Measurements from ENCODE around the gene PHF21B. TPM values are rescaled to one million over a fixed set of nuclear protein-coding genes. Genes with fewer than 3 reads are reported as not detected.

The PHF21B gene
- total RNA-seq, 1 donor from 2014 or later, result 1.2 TPM

GRCh38 chr22:44975427-44976262 lies 34.2 kb downstream of the PHF21B start:
- DNase-seq (ENCODE audit: low spot score), result peak; percentile 75
- Mint-ChIP-seq H3K9me3 (no peaks in the 10 kb centered on the region), H3K27ac (no peak overlapping the region), H3K27me3 (ENCODE audit: low read depth) (no peaks in the 10 kb centered on the region), H3K36me3 (ENCODE audit: low read depth) (no peaks in the 10 kb centered on the region), H3K4me3 (ENCODE audit: low read depth) (no peak overlapping the region), H3K4me1 (ENCODE audit: low read depth) (no peaks in the 10 kb centered on the region)
- intact Hi-C loops (cut with micrococcal nuclease), result loop anchor here (1.0 kb wide), 1 partner anchor 121 kb away; no protein-coding TSS in a partner anchor

- Mint-ChIP-seq H3K4me1 (ENCODE audit: low read depth) (no peaks in the 10 kb centered on the region), H3K9me3 (no peaks in the 10 kb centered on the region), H3K27ac (no peak overlapping the region), H3K27me3 (ENCODE audit: low read depth) (no peaks in the 10 kb centered on the region), H3K4me3 (ENCODE audit: low read depth) (no peak overlapping the region), H3K36me3 (ENCODE audit: low read depth) (no peaks in the 10 kb centered on the region)
- no peak for DNase-seq (ENCODE audit: low spot score)
- intact Hi-C loops (cut with micrococcal nuclease), result no loop called here
These were observed 35.4 kb downstream of the PHF21B start for GRCh38 chr22:44974454-44974853.

GRCh38 chr22:44973829-44974228 lies 36.0 kb downstream of the PHF21B start:
- no peaks in the 10 kb centered on the region for H3K9me3 Mint-ChIP-seq
- no peaks in the 10 kb centered on the region for H3K27me3 Mint-ChIP-seq (ENCODE audit: low read depth)
- no peak overlapping the region for H3K4me3 Mint-ChIP-seq (ENCODE audit: low read depth)
- no peaks in the 10 kb centered on the region for H3K4me1 Mint-ChIP-seq (ENCODE audit: low read depth)
- H3K36me3 Mint-ChIP-seq (ENCODE audit: low read depth), result no peaks in the 10 kb centered on the region
- no peak overlapping the region for H3K27ac Mint-ChIP-seq
- intact Hi-C loops (cut with micrococcal nuclease), result no loop called here
- no peak for DNase-seq (ENCODE audit: low spot score)

GRCh38 chr22:44972363-44973083 lies 37.3 kb downstream of the PHF21B start:
- H3K36me3 Mint-ChIP-seq (ENCODE audit: low read depth), result no peaks in the 10 kb centered on the region
- H3K9me3 Mint-ChIP-seq, result no peaks in the 10 kb centered on the region
- H3K27ac Mint-ChIP-seq, result no peak overlapping the region
- intact Hi-C loops (cut with micrococcal nuclease), result no loop called here
- H3K27me3 Mint-ChIP-seq (ENCODE audit: low read depth), result no peaks in the 10 kb centered on the region
- H3K4me3 Mint-ChIP-seq (ENCODE audit: low read depth), result no peak overlapping the region
- DNase-seq (ENCODE audit: low spot score), result no peak
- H3K4me1 Mint-ChIP-seq (ENCODE audit: low read depth), result no peaks in the 10 kb centered on the region

GRCh38 chr22:44971651-44972362 lies 38.0 kb downstream of the PHF21B start:
- no peak overlapping the region for H3K27ac Mint-ChIP-seq
- DNase-seq (ENCODE audit: low spot score), result no peak
- H3K9me3 Mint-ChIP-seq, result no peaks in the 10 kb centered on the region
- intact Hi-C loops (cut with micrococcal nuclease), result no loop called here
- H3K4me3 Mint-ChIP-seq (ENCODE audit: low read depth), result no peak overlapping the region
- no peaks in the 10 kb centered on the region for H3K27me3 Mint-ChIP-seq (ENCODE audit: low read depth)
- no peaks in the 10 kb centered on the region for H3K36me3 Mint-ChIP-seq (ENCODE audit: low read depth)
- H3K4me1 Mint-ChIP-seq (ENCODE audit: low read depth), result no peaks in the 10 kb centered on the region

- intact Hi-C loops (cut with micrococcal nuclease), result no loop called here
- Mint-ChIP-seq H3K9me3 (no peaks in the 10 kb centered on the region), H3K27ac (no peak overlapping the region), H3K4me1 (ENCODE audit: low read depth) (no peaks in the 10 kb centered on the region), H3K4me3 (ENCODE audit: low read depth) (no peak overlapping the region), H3K36me3 (ENCODE audit: low read depth) (no peaks in the 10 kb centered on the region), H3K27me3 (ENCODE audit: low read depth) (no peaks in the 10 kb centered on the region)
- DNase-seq (ENCODE audit: low spot score), result no peak
These were observed 39.5 kb downstream of the PHF21B start for GRCh38 chr22:44970291-44970690.

GRCh38 chr22:44969817-44970216 lies 40.0 kb downstream of the PHF21B start:
- Mint-ChIP-seq H3K27ac (no peak overlapping the region), H3K27me3 (ENCODE audit: low read depth) (no peaks in the 10 kb centered on the region), H3K36me3 (ENCODE audit: low read depth) (no peaks in the 10 kb centered on the region), H3K4me1 (ENCODE audit: low read depth) (no peaks in the 10 kb centered on the region), H3K4me3 (ENCODE audit: low read depth) (no peak overlapping the region), H3K9me3 (no peaks in the 10 kb centered on the region)
- intact Hi-C loops (cut with micrococcal nuclease), result no loop called here
- no peak for DNase-seq (ENCODE audit: low spot score)

GRCh38 chr22:44968736-44969135 lies 41.1 kb downstream of the PHF21B start:
- intact Hi-C loops (cut with micrococcal nuclease), result no loop called here
- no peaks in the 10 kb centered on the region for H3K36me3 Mint-ChIP-seq (ENCODE audit: low read depth)
- no peaks in the 10 kb centered on the region for H3K27me3 Mint-ChIP-seq (ENCODE audit: low read depth)
- H3K4me1 Mint-ChIP-seq (ENCODE audit: low read depth), result no peaks in the 10 kb centered on the region
- no peak overlapping the region for H3K27ac Mint-ChIP-seq
- H3K4me3 Mint-ChIP-seq (ENCODE audit: low read depth), result no peak overlapping the region
- DNase-seq (ENCODE audit: low spot score), result no peak
- no peaks in the 10 kb centered on the region for H3K9me3 Mint-ChIP-seq

GRCh38 chr22:44965171-44965570 lies 44.6 kb downstream of the PHF21B start:
- H3K27ac Mint-ChIP-seq, result no peak overlapping the region
- H3K36me3 Mint-ChIP-seq (ENCODE audit: low read depth), result no peaks in the 10 kb centered on the region
- H3K27me3 Mint-ChIP-seq (ENCODE audit: low read depth), result no peaks in the 10 kb centered on the region
- no peaks in the 10 kb centered on the region for H3K4me1 Mint-ChIP-seq (ENCODE audit: low read depth)
- H3K4me3 Mint-ChIP-seq (ENCODE audit: low read depth), result no peak overlapping the region
- H3K9me3 Mint-ChIP-seq, result no peaks in the 10 kb centered on the region
- DNase-seq (ENCODE audit: low spot score), result no peak
- intact Hi-C loops (cut with micrococcal nuclease), result no loop called here

GRCh38 chr22:44964722-44965078 lies 45.1 kb downstream of the PHF21B start:
- no peaks in the 10 kb centered on the region for H3K36me3 Mint-ChIP-seq (ENCODE audit: low read depth)
- DNase-seq (ENCODE audit: low spot score), result no peak
- no peak overlapping the region for H3K4me3 Mint-ChIP-seq (ENCODE audit: low read depth)
- no peaks in the 10 kb centered on the region for H3K4me1 Mint-ChIP-seq (ENCODE audit: low read depth)
- no peaks in the 10 kb centered on the region for H3K27me3 Mint-ChIP-seq (ENCODE audit: low read depth)
- no peaks in the 10 kb centered on the region for H3K9me3 Mint-ChIP-seq
- no peak overlapping the region for H3K27ac Mint-ChIP-seq
- intact Hi-C loops (cut with micrococcal nuclease), result no loop called here

GRCh38 chr22:44963832-44964721 lies 45.7 kb downstream of the PHF21B start:
- H3K4me3 Mint-ChIP-seq (ENCODE audit: low read depth), result no peak overlapping the region
- no peak for DNase-seq (ENCODE audit: low spot score)
- H3K27me3 Mint-ChIP-seq (ENCODE audit: low read depth), result no peaks in the 10 kb centered on the region

GRCh38 chr22:44962741-44963454 lies 46.9 kb downstream of the PHF21B start:
- Mint-ChIP-seq H3K9me3 (no peaks in the 10 kb centered on the region), H3K4me3 (ENCODE audit: low read depth) (no peak overlapping the region), H3K27me3 (ENCODE audit: low read depth) (no peaks in the 10 kb centered on the region), H3K4me1 (ENCODE audit: low read depth) (no peaks in the 10 kb centered on the region), H3K36me3 (ENCODE audit: low read depth) (no peaks in the 10 kb centered on the region), H3K27ac (no peak overlapping the region)
- intact Hi-C loops (cut with micrococcal nuclease), result no loop called here
- DNase-seq (ENCODE audit: low spot score), result no peak

More at GRCh38 chr22:44963832-44964721, 45.7 kb downstream of the PHF21B start:
- Mint-ChIP-seq H3K36me3 (ENCODE audit: low read depth) (no peaks in the 10 kb centered on the region), H3K27ac (no peak overlapping the region), H3K4me1 (ENCODE audit: low read depth) (no peaks in the 10 kb centered on the region), H3K9me3 (no peaks in the 10 kb centered on the region)
- intact Hi-C loops (cut with micrococcal nuclease), result no loop called here

Measured in activated T-helper 2 cell treated with anti-CD3 and anti-CD28 coated beads, Interferon-gamma antibody, Interleukin-2, Interleukin-4, amounts not matched to agents 10 μg/mL and 5 μg/mL and 100 μg/mL, durations not matched to agents 14 hours and 24 hours and 36 hours (primary cell).